Activated CD4-positive, alpha-beta T cell treated with anti-CD3 and anti-CD28 coated beads for 4 hours (primary cell): ENCODE results near the gene SH2D6.

Source experiments
- DNase-seq, 2 donors: peaks; one replicate each; pipeline ENCODE4 v3.0.0-alpha.2; 2020

SH2D6 gene

GRCh38 chr2:85440729-85441128 is 22.2 kb downstream of the SH2D6 start:
- no peak for DNase-seq

DNA sequence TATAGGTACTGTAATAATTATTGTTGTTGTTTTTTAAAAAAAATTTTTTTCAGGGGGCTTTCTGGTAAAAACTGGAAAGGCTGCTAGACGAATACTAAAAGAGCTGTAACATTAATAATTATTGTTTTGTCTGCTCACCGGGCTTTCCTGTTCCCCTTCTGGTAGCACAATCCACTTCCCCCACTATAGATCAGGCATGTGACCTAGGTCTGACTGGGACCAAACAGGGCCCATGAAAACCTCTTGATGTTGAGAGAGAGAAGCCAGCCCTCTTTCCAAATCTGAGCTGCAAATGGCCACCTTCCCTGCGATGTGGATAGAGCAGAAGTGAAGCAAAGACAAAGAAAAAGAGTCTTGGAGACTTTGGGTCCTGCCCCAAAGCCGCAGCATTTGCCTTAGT is 23.4 kb downstream of the SH2D6 start:
- DNase-seq, result no peak

- DNase-seq, result no peak
Measured at GRCh38 chr2:85444629-85445172, 26.2 kb downstream of the SH2D6 start.

DNA sequence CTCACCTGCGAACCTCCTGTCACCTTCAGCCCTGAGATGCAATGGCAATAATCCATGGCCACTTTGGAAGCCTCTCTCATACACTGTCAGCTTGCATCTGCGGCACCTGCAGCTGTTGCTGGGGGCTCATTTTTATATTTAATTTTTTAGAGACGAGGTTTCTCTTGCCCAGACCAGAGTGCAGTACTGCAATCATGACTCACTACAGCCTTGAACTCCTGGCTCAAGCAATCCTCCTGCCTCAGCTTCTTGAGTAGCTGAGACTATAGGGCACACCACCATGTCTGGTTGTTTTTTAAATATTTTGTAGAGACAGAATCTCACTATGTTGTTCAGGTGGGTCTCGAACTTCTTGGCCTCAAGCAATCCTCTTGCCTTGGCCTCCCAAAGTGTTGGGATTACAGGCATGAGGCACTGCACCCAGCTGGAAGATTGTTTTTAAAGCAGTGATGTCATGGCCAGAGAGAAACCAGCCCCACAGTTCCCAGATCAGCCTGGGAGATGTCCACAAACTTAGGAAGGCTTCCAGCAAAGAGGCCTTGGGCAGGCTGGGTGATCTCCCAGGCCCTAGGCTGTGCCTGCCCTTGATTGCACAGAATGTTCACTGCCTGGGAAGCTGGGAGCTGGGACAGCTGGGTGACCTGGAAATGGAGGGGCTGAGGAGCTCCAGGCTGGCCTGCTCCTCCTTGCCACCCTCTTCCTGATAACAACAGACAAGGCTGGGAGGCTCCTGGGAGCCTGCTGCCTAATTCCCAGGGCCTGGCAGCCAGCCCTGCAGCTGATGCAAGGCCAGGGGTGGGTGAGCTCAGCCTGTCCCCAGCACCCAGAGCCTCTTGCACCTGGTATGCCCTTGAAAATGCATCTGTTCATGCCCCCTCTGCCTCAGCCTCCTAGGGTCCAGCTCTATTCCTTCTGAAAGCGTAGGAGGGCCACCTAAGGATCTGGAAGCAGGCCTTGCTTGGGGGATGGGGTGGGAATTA is 27.1 kb downstream of the SH2D6 start:
- DNase-seq, result no peak

GRCh38 chr2:85446296-85447221 is 28.0 kb downstream of the SH2D6 start:
- DNase-seq, result no peak

GRCh38 chr2:85447222-85447585 is 28.7 kb downstream of the SH2D6 start:
- DNase-seq, result no peak

DNA sequence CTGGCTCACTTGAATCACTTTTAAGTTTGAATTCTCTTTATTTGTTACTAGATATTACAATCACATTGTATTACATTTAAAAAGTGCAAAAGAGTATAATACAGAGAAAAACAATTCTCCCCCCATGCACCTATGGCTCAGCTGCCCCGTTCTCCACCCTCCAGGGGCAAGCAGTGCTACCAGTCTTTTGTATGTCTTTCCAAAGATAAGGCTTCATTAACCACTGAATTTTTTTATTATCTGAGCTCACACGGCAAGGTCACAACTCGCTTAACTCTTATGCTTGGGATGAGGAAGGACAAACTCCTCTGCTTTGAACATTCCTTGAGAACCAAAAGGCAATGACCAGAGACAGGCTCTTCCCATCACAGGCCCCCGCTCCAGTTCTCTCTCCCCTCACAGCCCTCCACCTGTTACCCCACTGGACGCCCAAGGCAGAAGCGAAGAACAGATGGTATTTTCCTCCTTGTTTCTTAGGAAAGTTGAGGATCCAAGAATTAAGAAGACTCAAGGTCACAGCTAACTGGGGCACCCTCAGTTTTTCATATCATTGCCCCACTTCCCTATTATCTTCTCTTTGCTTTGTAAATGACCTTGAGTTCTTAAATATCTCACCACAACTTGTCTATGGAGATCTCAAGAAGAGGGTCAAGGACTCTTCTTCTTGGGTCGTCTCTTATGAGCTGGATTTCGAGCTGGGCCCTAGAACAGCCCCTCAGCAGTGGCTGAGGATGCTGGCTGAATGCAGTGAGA is 30.1 kb downstream of the SH2D6 start:
- no peak for DNase-seq

DNA sequence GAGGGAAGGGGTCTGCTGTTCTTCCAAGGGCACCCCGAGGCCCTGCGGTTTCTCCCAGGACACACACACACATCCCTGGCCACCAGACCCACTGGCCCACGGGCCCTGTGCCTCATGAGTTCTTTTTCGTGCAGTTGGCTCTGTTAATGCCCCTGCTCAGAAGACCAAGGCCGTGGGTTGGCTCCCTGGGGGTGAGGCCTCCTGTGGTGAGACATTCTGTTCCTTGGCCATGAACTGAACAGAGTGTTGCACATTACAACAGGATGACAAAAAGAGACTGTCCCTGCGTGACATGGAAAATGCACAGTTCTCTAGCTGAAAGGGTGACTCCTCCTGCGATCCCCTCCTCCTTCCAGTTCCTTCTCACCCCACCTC is 30.7 kb downstream of the SH2D6 start:
- no peak for DNase-seq

DNA sequence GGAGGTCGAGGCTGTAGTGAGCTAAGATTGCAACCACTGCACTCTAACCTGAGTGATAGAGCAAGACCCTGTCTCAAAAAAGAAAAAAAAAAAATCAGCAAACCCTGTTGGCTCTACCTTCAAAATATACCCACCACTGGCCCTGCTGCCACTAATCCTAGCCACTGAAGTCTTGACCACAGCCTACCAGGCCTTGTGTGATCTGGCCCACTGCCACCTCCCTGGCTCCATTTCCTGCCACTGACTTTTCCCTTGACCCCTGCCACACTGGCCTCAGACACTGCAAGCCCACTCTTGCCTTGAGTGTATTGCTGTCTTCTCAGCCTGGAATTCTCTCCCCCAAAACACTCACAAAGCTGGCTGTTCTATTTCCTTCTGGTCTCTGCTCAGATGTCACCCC is 33.7 kb downstream of the SH2D6 start:
- DNase-seq, result no peak

GRCh38 chr2:85453571-85453970 is 35.1 kb downstream of the SH2D6 start:
- no peak for DNase-seq

GRCh38 chr2:85455552-85456090 is 37.1 kb downstream of the SH2D6 start:
- DNase-seq, result no peak

DNA sequence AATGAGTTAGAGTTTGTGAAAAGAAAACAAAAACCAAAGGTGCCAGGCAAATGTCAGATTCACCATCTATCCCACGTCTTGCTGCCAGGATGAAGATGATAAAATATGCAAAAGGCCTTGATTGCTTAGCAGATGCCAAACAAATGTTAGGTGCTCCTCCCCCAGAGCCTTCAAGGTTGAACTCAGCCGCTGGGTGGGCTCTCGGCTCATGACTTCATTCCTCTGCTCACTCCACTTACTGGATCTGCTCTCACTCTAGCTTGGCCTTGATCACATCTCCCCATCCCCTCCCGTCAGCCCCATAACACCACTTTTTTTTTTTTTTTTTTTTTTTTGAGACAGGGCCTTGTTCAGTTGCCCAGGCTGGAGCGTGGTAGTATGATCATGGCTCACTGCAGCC is 38.5 kb downstream of the SH2D6 start:
- no peak for DNase-seq

GRCh38 chr2:85457877-85458316 is 39.4 kb downstream of the SH2D6 start:
- no peak for DNase-seq

DNA sequence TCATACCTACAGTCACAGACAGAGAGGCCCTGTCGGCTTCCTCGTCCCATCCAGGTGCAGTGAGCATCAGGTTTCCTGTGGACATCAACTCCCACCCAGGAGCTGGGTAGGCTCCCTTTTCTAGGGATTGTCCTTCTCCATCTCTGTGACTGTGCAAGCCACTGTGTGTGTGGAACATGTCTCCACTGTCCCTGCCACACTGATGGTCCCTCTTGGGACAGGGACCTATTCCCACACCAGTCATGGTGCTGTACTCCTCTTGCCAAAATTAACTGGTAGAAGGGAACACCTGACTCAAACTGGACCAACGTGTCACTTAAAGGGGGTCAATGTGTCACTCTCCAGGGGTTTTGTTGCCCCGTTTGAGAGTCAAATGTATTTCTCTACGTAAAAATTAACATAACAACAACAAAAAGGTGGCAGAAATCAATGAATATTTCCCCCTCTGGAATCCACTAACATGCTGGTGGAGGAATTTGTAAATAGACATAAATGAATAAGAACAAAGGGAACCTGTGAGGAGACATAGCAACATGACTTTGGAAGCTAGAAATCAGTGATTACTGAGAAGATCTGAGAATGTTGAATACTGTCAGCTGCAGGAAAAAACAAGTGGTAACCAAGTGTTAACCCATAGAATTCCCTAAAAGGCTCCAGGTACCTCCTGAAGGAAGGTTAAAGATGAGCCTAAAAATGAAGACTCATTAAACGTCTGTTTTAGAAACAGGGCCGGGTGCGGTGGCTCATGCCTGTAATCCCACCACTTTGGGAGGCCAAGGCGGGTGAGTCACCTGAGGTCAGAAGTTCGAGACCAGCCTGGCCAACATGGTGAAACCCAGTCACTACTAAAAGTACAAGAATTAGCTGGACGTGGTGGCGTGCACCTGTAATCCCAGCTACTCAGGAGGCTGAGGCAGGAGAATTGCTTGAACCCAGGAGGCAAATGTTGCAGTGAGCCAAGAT is 40.4 kb downstream of the SH2D6 start:
- DNase-seq, result no peak

GRCh38 chr2:85459771-85460170 is 41.3 kb downstream of the SH2D6 start:
- DNase-seq, result no peak

- no peak for DNase-seq
Measured at GRCh38 chr2:85462322-85462721, 43.8 kb downstream of the SH2D6 start.

- no peak for DNase-seq
Measured at GRCh38 chr2:85468096-85468703, 49.7 kb downstream of the SH2D6 start.

DNA sequence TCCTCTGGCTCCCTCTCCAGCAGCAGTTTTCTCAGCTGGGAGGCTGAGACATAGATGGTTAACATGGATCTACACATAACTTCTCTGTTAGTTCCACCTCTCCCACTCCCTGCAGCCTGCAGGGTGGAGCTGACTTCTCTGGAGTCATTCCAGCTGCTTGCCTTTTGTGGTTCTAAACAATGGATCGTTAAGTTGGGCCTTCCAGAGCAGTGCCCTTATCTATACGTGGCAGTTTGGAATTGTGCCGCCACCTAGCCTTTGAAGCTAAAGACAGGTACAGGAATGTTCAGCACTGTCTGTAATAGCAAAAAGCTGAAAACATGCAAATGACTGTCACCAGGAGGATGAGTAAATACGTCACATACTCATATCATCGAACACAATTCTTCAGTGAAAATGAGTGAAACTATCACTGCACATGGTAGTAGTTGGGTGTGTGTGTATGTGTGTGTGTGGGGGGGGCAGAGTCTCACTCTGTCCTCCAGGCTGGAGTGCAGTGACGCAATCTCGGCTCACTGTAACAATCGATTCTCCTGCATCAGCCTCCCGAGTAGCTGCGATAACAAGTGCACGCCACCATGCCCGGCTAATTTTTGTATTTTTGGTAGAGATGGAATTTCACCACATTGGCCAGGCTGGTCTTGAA is 50.3 kb downstream of the SH2D6 start:
- no peak for DNase-seq

- no peak for DNase-seq
Measured at GRCh38 chr2:85470850-85471800, 52.6 kb downstream of the SH2D6 start.
